GM18520 (cell line): ENCODE data around the gene CSK.

Experiments used
- ATAC-seq: cut with Tn5 transposase; IDR thresholded peaks from one replicate; pipeline ENCODE4 v1.9.1; 2021; ENCODE audit not compliant: unreplicated experiment

CSK gene

DNA sequence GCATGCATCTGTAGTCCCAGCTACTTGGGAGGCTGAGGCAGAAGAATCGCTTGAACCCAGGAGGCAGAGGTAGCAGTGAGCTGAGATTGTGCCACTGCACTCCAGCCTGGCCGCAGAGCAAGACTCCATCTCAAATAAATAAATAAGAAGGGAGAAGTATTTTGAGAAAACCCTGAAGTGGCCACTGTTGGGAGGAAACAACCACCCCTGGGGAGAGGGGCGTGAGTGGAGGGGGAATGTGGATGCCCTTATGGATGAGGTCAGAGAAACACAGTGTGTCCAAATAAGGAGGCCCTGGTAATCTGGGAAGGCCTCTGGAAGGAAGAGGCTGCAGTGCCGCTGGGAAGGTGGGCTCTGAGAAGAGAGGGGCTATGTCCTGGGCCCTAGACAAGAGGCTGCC lies 40.4 kb downstream of the CSK start:
- ATAC-seq: no peak

DNA sequence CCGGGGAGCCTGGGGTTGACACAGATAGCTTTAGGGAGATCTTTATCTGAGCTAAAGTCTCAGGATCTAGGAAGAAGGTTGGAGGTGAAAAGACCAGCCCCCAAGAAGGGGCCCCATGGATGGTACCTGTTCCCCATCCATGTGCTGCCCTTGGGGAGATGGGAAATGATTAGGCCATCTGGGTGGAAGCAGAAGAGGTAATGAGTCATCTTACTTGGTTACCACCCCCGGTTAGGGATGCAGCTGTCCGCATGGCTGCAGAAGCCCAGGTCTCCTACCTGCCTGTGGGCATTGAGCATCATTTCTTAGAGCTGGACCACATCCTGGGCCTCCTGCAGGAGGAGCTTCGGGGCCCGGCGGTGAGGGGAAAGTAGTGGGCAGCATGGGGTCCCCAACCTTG lies 41.4 kb downstream of the CSK start:
- ATAC-seq: no peak

- no peak for ATAC-seq
Observed at GRCh38 chr15:74824976-74825375, 43.1 kb downstream of the CSK start.

DNA sequence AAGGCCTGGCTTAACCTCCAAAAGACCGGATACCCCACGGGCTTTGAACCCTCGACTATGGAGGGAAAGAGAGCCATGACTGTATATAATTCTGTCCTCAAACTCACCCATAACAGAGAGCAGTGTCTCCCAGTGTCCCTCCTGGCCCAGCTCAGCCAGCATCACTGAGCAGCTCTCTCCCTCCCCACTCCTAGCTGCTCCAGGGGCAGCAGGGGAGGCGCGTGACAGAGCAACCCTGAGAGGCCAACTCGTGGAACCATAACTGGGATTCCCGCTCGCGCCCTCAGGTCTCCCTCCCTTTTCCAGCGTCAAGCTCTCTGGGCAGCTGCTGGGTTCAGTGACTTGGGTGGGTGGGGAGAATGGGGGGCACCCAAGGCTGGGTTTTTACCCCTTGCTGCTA lies 44.0 kb downstream of the CSK start:
- no peak for ATAC-seq

DNA sequence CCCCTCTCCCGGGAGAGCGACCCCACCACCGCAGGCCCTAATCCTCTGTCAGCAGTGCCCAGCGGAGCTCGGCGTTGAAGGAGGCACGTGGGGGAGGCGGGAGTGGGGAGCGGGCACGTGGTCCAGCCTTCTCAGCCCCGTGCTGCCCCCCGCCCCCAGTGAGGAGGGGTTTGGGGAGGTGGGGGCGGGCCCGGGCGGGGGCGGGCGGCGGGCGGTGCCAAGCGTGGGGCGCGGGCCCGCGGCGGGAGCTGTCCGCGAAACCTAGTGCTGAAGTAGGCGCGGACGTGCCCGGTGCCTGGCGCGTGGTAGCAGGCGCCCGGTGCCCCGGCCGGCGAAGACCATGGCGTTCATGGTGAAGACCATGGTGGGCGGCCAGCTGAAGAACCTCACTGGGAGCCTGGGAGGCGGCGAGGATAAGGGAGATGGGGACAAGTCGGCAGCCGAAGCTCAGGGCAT lies 44.5 kb downstream of the CSK start, which contains the start of gene CPLX3:
CPLX3 (plus strand) TSS at position 264 of the 456 bp plus-strand sequence; CDS start at position 341, 77 bp downstream.
- no peak for ATAC-seq

GRCh38 chr15:74826921-74827320 lies 45.0 kb downstream of the CSK start:
- no peak for ATAC-seq

DNA sequence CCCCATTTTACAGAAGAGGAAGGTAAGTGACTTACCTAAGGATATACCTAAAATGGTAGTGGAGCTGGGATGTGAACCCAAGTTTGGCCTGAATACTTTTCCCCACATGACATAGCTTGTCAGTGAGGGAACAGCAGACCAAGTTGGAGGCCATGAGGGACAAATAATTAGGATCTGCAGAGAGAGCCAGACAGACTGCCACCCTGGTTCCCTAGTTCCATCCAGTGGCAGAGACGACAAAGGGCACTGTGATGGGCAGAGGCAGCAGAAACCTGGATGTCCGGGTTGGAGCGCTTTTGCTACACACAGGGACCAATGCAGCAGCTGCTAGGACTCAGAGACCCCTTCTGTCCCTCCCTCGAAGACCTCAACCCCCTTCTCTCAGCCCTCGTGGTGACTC lies 45.7 kb downstream of the CSK start:
- no peak for ATAC-seq

GRCh38 chr15:74828835-74829234 lies 47.0 kb downstream of the CSK start:
- no peak for ATAC-seq

GRCh38 chr15:74829486-74829885 lies 47.6 kb downstream of the CSK start:
- no peak for ATAC-seq

GRCh38 chr15:74829991-74830390 lies 48.1 kb downstream of the CSK start:
- ATAC-seq: no peak

GRCh38 chr15:74830868-74831267 lies 49.0 kb downstream of the CSK start:
- ATAC-seq: no peak

GRCh38 chr15:74831813-74832495 lies 50.1 kb downstream of the CSK start:
- ATAC-seq: no peak

GRCh38 chr15:74832826-74833225 lies 50.9 kb downstream of the CSK start:
- ATAC-seq: no peak

- ATAC-seq: no peak
Observed at GRCh38 chr15:74833376-74834107, 51.7 kb downstream of the CSK start.

GRCh38 chr15:74835312-74835823 lies 53.5 kb downstream of the CSK start:
- no peak for ATAC-seq

GRCh38 chr15:74836846-74837245 lies 55.0 kb downstream of the CSK start:
- ATAC-seq: no peak

DNA sequence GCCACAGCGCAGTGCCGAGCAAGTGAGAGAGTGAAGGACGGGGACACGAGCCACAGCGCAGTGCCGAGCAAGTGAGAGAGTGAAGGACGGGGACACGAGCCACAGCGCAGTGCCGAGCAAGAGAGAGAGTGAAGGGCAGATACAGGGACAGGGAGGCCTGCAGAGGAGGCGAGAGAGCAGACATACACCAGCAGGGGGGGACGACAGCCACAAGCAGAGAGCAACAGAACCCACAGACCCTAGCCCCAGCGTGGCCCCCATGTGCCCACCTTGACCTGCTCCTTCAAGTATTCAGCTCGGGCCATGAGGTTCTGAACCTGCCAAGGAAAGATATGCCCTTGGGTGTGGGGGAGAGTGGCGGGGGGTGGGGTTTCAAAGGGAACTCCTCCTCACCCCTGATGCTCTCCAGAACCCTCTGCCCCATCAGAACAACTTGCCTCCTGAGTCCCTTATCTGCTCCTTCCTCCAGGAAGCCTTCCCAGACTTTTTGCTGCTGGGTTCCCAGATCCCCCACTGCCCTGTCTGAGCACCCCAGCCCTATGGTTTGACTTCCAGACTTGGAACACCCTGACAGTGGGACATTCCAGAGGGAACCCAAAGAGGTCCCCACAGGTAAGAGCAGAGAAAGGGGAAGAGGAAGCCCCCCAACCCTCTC lies 55.7 kb downstream of the CSK start:
- no peak for ATAC-seq

- no peak for ATAC-seq
Observed at GRCh38 chr15:74838137-74838516, 56.2 kb downstream of the CSK start.

GRCh38 chr15:74838746-74839525 lies 57.1 kb downstream of the CSK start:
- ATAC-seq: no peak

DNA sequence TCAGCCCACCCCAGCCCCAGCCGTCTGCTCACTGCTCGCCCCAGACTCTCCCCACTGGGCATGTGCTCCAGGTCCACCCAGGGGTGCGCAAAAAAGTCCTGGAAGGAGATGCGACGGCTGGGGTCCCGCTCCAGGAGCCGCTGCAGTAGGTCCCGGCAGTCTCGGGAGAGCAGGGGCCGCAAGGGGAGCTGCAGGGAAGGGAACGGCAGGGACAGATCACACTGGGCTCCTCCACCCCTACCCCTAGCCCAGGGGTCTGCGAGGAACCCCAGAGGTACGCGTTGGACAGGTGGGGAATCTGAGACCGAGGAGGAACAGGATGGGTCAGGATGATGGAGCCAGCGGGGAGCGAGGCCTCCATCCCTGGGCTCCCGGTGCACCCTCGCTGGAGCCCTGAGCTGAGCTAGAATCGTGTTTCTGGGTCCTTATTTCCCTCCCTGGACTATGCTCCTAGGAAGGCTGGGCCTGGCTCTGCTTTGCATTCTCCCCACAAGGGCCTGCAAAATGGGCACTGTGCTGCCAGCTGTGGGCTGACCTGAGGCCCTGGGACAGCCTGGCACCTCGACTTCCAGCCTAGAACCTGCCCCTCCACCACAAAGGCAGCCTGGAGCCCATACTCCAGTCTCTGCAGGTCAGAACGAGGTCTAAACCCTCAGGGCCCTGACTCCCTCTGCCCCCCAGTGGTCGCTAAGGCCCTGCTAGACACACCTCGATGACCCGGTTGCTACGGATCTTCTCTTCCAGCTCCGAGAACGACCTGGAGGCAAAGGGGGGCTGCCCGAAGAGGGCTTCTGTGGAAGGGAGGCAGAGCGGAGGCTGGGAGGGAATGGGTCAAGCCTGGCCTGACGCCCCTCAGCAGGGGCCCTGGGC lies 57.9 kb downstream of the CSK start:
- no peak for ATAC-seq
